ENCODE results near the gene KCNIP2. TPM values are rescaled to one million over a fixed set of nuclear protein-coding genes. Genes with fewer than 3 reads are reported as not detected.

Gene KCNIP2
- total and polyA plus RNA-seq, 2 of the 13 experiments (the other 11 are each of a cell fraction or from before 2014, with no cell fraction given): 0.42 to 0.70 TPM

DNA sequence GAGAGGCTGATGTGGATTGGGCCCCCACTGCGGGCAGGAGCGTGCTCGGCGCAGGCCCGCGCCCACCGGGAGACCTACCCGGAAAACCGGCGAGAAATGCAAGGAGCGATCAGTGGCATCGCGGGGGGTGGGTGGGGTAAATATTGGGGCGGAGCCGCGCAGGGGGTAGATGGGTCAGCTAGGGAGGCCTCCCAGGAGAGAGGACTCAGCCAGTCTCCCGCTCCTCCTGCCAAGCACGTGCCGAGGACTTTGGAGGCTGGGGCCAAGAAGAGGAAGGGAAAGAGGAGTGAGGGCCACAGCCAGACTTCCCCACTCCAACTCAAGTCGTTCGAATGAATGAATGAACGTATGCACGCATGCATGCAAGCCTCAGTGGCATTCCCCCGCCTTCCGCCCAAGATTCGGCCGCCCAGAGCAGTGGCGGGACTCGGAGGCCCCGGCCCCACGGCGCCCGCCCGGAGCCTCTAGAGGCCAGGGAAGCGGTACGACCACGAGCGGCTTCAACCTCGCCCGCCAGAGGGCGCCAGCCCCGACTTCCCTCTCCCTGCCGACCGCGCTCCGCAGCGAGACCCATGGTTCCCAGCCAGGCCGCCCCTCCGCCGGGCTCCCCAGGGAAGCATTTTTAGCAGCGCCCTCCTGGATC, 63.9 kb downstream of the KCNIP2 start (continued):
- TF ChIP-seq, protein P1, sequence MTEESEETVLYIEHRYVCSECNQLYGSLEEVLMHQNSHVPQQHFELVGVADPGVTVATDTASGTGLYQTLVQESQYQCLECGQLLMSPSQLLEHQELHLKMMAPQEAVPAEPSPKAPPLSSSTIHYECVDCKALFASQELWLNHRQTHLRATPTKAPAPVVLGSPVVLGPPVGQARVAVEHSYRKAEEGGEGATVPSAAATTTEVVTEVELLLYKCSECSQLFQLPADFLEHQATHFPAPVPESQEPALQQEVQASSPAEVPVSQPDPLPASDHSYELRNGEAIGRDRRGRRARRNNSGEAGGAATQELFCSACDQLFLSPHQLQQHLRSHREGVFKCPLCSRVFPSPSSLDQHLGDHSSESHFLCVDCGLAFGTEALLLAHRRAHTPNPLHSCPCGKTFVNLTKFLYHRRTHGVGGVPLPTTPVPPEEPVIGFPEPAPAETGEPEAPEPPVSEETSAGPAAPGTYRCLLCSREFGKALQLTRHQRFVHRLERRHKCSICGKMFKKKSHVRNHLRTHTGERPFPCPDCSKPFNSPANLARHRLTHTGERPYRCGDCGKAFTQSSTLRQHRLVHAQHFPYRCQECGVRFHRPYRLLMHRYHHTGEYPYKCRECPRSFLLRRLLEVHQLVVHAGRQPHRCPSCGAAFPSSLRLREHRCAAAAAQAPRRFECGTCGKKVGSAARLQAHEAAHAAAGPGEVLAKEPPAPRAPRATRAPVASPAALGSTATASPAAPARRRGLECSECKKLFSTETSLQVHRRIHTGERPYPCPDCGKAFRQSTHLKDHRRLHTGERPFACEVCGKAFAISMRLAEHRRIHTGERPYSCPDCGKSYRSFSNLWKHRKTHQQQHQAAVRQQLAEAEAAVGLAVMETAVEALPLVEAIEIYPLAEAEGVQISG (CRISPR knock-in tag; IDR thresholded peaks at IDR 0.05): no peak; the same call in 1 of the 2 replicates
- TF ChIP-seq ZBTB38 (CRISPR knock-in tag; IDR thresholded peaks at IDR 0.05): no peak
- no peak for TF ChIP-seq ZNF740 (CRISPR knock-in tag; IDR thresholded peaks at IDR 0.05)
- TF ChIP-seq ZFP36 (IDR thresholded peaks at IDR 0.05; ENCODE audit: borderline replicate concordance, low read depth, low read length, partially characterized antibody): no peak
- TF ChIP-seq ISL2 (CRISPR knock-in tag; IDR thresholded peaks at IDR 0.05): no peak
- no peak for TF ChIP-seq MAF1 (CRISPR knock-in tag; IDR thresholded peaks at IDR 0.05; ENCODE audit: borderline replicate concordance)
- TF ChIP-seq ERF (CRISPR knock-in tag; IDR thresholded peaks at IDR 0.05): no peak
- TF ChIP-seq, protein P2, sequence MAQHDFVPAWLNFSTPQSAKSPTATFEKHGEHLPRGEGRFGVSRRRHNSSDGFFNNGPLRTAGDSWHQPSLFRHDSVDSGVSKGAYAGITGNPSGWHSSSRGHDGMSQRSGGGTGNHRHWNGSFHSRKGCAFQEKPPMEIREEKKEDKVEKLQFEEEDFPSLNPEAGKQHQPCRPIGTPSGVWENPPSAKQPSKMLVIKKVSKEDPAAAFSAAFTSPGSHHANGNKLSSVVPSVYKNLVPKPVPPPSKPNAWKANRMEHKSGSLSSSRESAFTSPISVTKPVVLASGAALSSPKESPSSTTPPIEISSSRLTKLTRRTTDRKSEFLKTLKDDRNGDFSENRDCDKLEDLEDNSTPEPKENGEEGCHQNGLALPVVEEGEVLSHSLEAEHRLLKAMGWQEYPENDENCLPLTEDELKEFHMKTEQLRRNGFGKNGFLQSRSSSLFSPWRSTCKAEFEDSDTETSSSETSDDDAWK (CRISPR knock-in tag; IDR thresholded peaks at IDR 0.05): no peak
- no peak for TF ChIP-seq HNRNPL (IDR thresholded peaks at IDR 0.05; ENCODE audit: low read depth, low read length)
- TF ChIP-seq TMF1 (CRISPR knock-in tag; IDR thresholded peaks at IDR 0.05; ENCODE audit: low read depth): no peak
- TF ChIP-seq ZSCAN31 (CRISPR knock-in tag; IDR thresholded peaks at IDR 0.05; ENCODE audit: low read depth): no peak
- no peak for TF ChIP-seq ZNF207 (IDR thresholded peaks at IDR 0.05; ENCODE audit: borderline replicate concordance)
- TF ChIP-seq ZNF234 (CRISPR knock-in tag; conservative IDR thresholded peaks at IDR 0.05): no peak
- TF ChIP-seq REL (CRISPR knock-in tag; conservative IDR thresholded peaks at IDR 0.05): no peak
- peak; percentile 35; the same call in 1 of the 2 replicates for TF ChIP-seq ZBTB7B (CRISPR knock-in tag; IDR thresholded peaks at IDR 0.05)
- TF ChIP-seq ZNF34 (CRISPR knock-in tag; IDR thresholded peaks at IDR 0.05; ENCODE audit: borderline replicate concordance): no peak
- TF ChIP-seq U2AF1 (optimal IDR thresholded peaks at IDR 0.05; ENCODE audit: low read depth, low read length): no peak
- TF ChIP-seq ZNF713 (CRISPR knock-in tag; IDR thresholded peaks at IDR 0.05): no peak
- TF ChIP-seq ZNF614 (CRISPR knock-in tag; IDR thresholded peaks at IDR 0.05; ENCODE audit: borderline replicate concordance): no peak
- peak; percentile 96 for TF ChIP-seq ZBTB33 (CRISPR knock-in tag; IDR thresholded peaks at IDR 0.05)
- no peak for TF ChIP-seq KDM4B (CRISPR knock-in tag; IDR thresholded peaks at IDR 0.05)
- TF ChIP-seq RAD51 (IDR thresholded peaks at IDR 0.05; ENCODE audit: borderline replicate concordance): no peak
- TF ChIP-seq GABPB1 (CRISPR knock-in tag; IDR thresholded peaks at IDR 0.05): peak; percentile 39; the same call in 1 of the 2 replicates
- peak; percentile 35 for TF ChIP-seq HNRNPLL (IDR thresholded peaks at IDR 0.05; ENCODE audit: low read depth, low read length, poor library complexity, severe bottlenecking)
- TF ChIP-seq TOPORS (CRISPR knock-in tag; IDR thresholded peaks at IDR 0.05): no peak
